Erythroblast (primary cell): ENCODE measurements around the gene PNMT.

Source experiments
- GATA1 ChIP-seq: IDR thresholded peaks from 2 replicates; pipeline ENCODE4 v1.6.1; 2011; ENCODE audit warnings: low read depth, mild to moderate bottlenecking, control low read depth, low read length, moderate library complexity
- POLR2A ChIP-seq: IDR thresholded peaks from 2 replicates; pipeline ENCODE4 v1.6.1; 2011; ENCODE audit warnings: mild to moderate bottlenecking, low read length

GRCh38 chr17:39697961-39698360 is 29.7 kb downstream of the PNMT start:
- no peak for TF ChIP-seq POLR2A
- no peak for TF ChIP-seq GATA1
